ENCODE measurements around the gene MALAT1. TPM values are rescaled to one million over a fixed set of nuclear protein-coding genes. Genes with fewer than 3 reads are reported as not detected.

Gene MALAT1
- total RNA-seq, 1 donor from 2014 or later, result 12,130 TPM

DNA sequence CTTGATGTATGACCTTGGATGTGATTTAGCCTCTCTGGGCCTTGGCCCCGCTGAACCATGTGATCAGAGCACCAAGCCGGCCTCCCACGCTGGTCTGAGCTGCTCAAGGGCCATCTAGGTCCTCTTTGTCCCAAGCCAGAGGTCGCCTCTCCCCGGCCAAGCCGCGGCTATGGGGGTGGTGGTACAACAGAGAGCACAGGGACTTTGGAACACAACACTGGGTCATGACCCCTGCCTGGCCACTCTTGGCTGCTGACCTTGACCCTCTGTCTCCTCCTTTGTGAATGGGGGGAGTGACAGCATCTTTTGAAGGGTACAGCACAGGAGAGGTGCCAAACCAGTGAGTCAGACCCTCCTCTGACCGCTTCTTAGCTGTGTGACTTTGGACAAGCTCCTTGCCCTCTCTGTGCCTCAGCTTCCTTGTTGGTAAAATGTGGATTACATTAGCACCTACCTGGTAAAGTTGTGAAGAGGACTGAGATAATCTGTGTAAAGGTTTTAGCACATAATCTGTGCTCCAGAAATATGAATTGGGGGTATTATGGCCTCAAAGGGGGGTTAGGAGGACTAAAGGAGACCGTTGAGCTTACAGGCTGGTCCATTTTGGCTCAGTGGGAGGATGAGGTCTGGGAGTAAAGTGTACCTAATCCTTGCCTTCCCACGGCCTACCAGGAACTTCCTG is 30.8 kb downstream of the MALAT1 start:
- H3K27ac Mint-ChIP-seq (ENCODE audit: unreplicated experiment), result peak overlapping the region; percentile 17
- TF ChIP-seq, protein P1, sequence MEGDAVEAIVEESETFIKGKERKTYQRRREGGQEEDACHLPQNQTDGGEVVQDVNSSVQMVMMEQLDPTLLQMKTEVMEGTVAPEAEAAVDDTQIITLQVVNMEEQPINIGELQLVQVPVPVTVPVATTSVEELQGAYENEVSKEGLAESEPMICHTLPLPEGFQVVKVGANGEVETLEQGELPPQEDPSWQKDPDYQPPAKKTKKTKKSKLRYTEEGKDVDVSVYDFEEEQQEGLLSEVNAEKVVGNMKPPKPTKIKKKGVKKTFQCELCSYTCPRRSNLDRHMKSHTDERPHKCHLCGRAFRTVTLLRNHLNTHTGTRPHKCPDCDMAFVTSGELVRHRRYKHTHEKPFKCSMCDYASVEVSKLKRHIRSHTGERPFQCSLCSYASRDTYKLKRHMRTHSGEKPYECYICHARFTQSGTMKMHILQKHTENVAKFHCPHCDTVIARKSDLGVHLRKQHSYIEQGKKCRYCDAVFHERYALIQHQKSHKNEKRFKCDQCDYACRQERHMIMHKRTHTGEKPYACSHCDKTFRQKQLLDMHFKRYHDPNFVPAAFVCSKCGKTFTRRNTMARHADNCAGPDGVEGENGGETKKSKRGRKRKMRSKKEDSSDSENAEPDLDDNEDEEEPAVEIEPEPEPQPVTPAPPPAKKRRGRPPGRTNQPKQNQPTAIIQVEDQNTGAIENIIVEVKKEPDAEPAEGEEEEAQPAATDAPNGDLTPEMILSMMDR (IDR thresholded peaks at IDR 0.05), result no peak
- DNase-seq (ENCODE audit: low spot score), result no peak
- H3K9me3 Mint-ChIP-seq (ENCODE audit: low read depth), result no peaks in the 10 kb centered on the region
- H3K4me3 Mint-ChIP-seq (ENCODE audit: unreplicated experiment), result no peak overlapping the region
- no peaks in the 10 kb centered on the region for H3K27me3 Mint-ChIP-seq (ENCODE audit: low read depth)
- peaks cover 27% of the 10 kb centered on the region for H3K36me3 Mint-ChIP-seq (ENCODE audit: low read depth)
- H3K4me1 Mint-ChIP-seq (ENCODE audit: low read depth), result peaks cover 25% of the 10 kb centered on the region

DNA sequence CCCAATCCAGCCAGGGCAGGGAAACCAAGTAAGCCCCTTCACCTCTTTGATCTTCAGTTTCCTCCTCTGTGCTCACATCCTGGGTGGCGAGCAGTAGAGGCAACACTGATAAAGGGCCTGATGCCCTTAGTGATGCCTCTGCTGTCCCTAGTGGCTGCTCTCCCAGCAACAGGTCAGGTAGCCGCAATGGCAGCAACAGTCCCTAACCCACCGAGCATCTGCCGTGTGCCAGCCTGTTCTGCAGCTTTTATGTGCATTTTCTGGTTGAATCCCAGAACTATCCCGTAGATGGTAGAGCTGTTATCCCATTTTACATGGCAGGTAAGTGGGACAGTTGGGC is 31.3 kb downstream of the MALAT1 start:
- Mint-ChIP-seq H3K27me3 (ENCODE audit: low read depth) (no peaks in the 10 kb centered on the region), H3K4me3 (ENCODE audit: unreplicated experiment) (no peak overlapping the region), H3K4me1 (ENCODE audit: low read depth) (peaks cover 25% of the 10 kb centered on the region), H3K27ac (ENCODE audit: unreplicated experiment) (peak overlapping the region; percentile 73), H3K9me3 (ENCODE audit: low read depth) (no peaks in the 10 kb centered on the region), H3K36me3 (ENCODE audit: low read depth) (peaks cover 29% of the 10 kb centered on the region)
- no peak for DNase-seq (ENCODE audit: low spot score)
- TF ChIP-seq, protein P1 (IDR thresholded peaks at IDR 0.05), result peak; percentile 50

DNA sequence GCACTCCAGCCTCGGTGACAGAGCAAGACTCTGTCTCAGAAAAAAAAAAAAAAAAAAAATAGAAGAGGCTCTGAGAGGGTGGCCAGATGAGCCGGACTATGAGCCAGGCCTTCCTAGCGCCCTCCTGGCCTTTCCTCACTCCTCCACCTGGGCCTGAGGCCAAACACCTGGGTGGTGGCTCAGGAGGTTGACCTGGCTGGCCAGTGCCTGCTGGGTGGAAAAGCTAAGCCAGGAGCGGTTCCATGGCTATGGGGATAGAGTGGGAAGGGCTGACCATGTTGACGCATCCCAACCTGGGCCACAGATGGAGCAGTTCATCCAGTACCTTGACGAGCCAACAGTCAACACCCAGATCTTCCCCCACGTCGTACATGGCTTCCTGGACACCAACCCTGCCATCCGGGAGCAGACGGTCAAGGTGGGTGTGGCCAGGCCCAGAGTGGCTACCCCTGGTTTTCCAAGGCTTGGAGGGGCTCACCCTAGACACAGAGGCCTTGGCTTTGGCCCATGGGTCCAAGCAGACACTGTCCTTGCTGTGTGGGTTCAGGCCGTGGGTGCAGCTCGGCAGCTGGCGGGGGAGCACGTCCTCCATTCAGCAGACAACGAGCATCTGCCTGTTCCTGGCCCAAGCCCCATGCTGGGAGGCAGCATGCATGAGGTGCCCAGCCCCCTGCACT is 33.7 kb downstream of the MALAT1 start:
- H3K4me1 Mint-ChIP-seq (ENCODE audit: low read depth), result peaks cover 10% of the 10 kb centered on the region
- H3K9me3 Mint-ChIP-seq (ENCODE audit: low read depth), result no peaks in the 10 kb centered on the region
- TF ChIP-seq, protein P1 (IDR thresholded peaks at IDR 0.05), result no peak
- peaks cover 28% of the 10 kb centered on the region for H3K36me3 Mint-ChIP-seq (ENCODE audit: low read depth)
- H3K4me3 Mint-ChIP-seq (ENCODE audit: unreplicated experiment), result no peak overlapping the region
- no peak overlapping the region for H3K27ac Mint-ChIP-seq (ENCODE audit: unreplicated experiment)
- no peaks in the 10 kb centered on the region for H3K27me3 Mint-ChIP-seq (ENCODE audit: low read depth)
- DNase-seq (ENCODE audit: low spot score), result no peak

DNA sequence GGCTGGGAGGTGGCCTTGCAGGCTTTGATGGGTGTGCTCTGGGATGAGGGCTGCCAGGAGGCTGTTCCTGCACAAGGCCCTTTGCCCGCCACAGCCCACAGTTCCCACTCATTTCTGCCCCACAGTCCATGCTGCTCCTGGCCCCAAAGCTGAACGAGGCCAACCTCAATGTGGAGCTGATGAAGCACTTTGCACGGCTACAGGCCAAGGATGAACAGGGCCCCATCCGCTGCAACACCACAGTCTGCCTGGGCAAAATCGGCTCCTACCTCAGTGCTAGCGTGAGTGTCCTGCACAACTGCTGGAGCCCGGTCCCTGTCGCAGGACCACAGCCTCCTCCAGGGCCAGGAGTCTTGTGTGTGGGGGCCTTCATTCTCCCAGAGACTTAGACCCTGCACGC is 36.3 kb downstream of the MALAT1 start:
- no peaks in the 10 kb centered on the region for H3K27me3 Mint-ChIP-seq (ENCODE audit: low read depth)
- H3K4me3 Mint-ChIP-seq (ENCODE audit: unreplicated experiment), result no peak overlapping the region
- peaks cover 23% of the 10 kb centered on the region for H3K36me3 Mint-ChIP-seq (ENCODE audit: low read depth)
- H3K4me1 Mint-ChIP-seq (ENCODE audit: low read depth), result peaks cover 7% of the 10 kb centered on the region
- peak overlapping the region; percentile 51 for H3K27ac Mint-ChIP-seq (ENCODE audit: unreplicated experiment)
- no peaks in the 10 kb centered on the region for H3K9me3 Mint-ChIP-seq (ENCODE audit: low read depth)
- TF ChIP-seq, protein P1 (IDR thresholded peaks at IDR 0.05), result no peak
- no peak for DNase-seq (ENCODE audit: low spot score)

DNA sequence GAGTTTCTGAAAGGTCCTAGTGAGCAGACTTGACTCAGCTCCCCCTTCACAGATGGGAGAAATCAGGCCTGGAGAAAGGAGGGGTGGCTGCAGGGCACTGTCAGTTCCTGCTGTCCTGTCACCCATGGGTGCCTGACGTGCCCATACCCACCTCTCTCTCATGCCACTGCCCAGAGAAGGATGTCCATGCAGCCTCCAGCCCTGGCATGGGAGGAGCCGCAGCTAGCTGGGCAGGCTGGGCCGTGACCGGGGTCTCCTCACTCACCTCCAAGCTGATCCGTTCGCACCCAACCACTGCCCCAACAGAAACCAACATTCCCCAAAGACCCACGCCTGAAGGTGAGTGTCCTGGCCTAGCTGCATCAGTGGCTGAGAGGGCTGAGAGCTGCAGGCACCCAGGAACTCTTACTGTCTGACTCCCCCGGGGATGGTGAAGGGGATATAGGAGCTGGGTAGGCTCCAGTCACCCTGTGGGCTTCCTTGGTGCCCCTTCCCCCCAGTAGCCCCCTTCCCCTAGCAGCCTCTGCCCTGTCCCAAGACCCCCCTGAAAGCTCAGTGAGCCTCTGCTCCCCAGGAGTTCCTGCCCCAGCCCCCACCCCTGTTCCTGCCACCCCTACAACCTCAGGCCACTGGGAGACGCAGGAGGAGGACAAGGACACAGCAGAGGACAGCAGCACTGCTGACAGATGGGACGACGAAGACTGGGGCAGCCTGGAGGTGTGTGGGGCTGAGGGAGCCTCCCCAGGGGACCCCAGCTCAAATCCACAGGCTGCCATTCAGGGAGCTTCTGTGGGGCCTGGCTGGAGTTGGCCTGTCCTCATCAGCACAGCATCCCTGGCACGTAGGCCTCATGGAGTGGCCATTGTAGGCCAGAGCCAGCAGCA is 37.8 kb downstream of the MALAT1 start:
- Mint-ChIP-seq H3K4me3 (ENCODE audit: unreplicated experiment) (no peak overlapping the region), H3K27me3 (ENCODE audit: low read depth) (no peaks in the 10 kb centered on the region), H3K9me3 (ENCODE audit: low read depth) (no peaks in the 10 kb centered on the region), H3K36me3 (ENCODE audit: low read depth) (peaks cover 11% of the 10 kb centered on the region), H3K4me1 (ENCODE audit: low read depth) (peaks cover 20% of the 10 kb centered on the region), H3K27ac (ENCODE audit: unreplicated experiment) (no peak overlapping the region)
- TF ChIP-seq, protein P1 (IDR thresholded peaks at IDR 0.05), result no peak
- no peak for DNase-seq (ENCODE audit: low spot score)

Data from chondrocyte (in vitro differentiated cells).